GM12874 (cell line): ENCODE measurements around the gene AGAP1.

Experiments used
- TF ChIP-seq, protein P1 (sequence below): IDR thresholded peaks from 2 replicates; pipeline ENCODE4 v1.5.1; 2011; ENCODE audit warnings: low read depth, mild to moderate bottlenecking, control low read depth, low read length, moderate library complexity; ENCODE audit not compliant: insufficient read depth

The AGAP1 gene

DNA sequence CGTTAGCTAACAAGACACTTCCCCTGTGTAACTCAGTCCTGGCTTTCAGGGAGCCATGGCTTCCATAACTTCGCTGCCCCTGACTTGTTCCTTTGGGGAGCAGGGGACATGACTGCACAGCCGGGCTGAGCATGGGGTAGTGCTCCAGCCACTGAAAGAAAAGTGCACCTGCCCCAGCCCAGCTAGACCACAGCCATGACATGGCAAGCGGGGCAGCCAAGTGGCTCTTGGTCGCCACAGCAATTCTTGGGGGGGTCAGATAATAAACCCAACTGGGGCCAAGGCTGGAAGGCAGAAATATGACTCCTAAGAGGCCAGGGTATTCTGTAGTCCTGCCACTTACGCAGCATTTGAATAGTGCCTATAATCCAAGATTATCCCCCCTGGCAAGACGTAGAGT is 385.3 kb downstream of the AGAP1 start:
- TF ChIP-seq, protein P1, sequence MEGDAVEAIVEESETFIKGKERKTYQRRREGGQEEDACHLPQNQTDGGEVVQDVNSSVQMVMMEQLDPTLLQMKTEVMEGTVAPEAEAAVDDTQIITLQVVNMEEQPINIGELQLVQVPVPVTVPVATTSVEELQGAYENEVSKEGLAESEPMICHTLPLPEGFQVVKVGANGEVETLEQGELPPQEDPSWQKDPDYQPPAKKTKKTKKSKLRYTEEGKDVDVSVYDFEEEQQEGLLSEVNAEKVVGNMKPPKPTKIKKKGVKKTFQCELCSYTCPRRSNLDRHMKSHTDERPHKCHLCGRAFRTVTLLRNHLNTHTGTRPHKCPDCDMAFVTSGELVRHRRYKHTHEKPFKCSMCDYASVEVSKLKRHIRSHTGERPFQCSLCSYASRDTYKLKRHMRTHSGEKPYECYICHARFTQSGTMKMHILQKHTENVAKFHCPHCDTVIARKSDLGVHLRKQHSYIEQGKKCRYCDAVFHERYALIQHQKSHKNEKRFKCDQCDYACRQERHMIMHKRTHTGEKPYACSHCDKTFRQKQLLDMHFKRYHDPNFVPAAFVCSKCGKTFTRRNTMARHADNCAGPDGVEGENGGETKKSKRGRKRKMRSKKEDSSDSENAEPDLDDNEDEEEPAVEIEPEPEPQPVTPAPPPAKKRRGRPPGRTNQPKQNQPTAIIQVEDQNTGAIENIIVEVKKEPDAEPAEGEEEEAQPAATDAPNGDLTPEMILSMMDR, result no peak

DNA sequence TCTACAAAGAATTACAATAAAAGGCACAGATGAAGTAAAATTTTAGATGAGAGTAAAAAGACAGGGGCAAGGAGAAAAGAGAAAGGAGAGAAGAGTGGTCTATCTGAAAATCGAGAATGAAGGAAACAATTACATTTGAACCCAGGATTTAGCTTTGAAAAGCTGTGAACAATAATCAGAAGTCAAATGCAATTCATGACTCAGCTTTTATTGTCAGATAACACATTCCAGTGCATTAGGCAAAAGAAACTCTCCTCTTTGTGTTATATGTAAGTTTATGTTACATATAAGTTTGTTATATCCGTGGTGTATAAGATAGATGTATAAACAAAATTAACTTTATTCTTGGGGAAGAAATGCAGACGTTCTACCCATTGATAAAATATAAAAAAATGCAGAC is 389.8 kb downstream of the AGAP1 start:
- TF ChIP-seq, protein P1, result no peak

DNA sequence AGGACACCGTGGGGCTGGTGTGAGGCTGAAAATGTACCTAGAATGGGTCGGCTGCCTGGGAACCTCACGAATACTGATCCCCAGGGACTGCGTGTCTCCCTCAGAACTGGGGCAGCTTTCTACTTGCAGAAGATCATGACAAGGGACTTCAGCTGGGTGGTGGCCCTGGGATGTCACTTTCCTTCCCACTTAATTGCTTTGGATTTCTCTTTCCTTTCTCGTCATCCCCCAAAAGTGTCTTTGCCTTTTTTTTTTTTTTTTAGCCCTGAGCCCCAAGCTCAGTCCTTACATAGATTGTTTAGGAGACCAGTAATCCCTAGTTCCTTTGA is 395.4 kb downstream of the AGAP1 start:
- TF ChIP-seq, protein P1, result no peak

DNA sequence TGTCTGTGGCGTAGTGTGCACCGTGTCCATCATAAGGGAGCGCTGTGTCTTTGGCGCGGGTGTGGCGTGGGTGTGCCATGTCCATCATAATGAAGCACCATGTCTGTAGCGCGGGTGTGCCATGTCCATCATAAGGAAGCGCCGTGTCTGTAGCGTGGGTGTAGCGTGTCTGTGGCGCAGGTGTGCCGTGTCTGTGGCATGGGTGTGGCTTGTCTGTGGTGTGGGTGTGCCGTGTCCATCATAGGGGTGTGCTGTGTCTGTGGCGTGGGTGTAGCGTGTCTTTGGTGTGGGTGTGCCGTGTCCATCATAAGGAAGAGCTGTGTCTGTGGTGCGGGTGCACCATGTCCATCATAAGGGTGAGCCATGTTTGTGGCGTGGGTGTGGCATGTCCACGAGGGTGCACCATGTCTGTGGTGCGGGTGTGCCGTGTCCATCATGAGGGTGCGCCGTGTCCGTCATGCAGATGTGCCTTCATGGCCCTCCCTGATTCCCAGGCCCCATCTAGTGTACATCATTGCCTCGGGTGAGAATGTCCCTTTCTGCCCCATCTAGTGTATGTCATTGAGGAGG is 399.4 kb downstream of the AGAP1 start:
- TF ChIP-seq, protein P1, result no peak

DNA sequence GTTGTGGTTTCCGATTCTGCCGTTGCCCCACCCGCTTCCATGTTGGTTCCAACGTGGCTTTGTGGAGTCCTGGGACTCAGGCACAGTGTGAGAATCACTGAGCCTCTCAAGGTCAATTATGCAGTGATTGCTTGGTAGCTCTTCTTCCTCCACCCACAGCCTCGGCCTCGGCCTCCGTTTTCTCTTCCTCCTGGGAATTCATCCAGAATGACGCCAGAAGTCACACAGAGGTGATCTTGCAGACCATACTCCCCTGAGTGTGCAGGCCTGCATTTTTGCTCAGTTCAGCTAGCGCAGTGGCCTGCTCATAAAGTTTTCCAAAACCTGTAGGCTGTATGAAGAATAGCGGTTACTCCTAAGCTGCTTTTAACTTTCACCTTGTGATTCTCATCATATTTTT is 401.0 kb downstream of the AGAP1 start:
- TF ChIP-seq, protein P1, result no peak

DNA sequence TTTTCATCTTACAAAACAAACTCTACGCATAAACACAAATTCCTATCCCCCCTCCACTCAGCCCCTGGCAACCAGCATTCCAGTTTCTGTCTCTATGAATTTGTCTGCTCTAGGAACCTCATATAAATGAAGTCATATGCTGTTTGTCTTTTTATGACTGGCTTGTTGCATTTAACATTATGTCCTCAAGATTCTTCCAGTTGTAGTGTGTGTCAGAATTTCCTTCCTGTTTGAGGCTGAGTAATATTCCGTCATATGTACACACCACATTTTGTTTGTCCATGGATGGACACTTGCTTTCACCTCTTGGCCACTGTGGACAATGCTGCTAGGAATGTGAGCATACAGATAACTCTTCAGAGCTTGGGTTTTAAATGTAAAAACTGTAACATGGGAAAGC is 402.2 kb downstream of the AGAP1 start:
- TF ChIP-seq, protein P1, result no peak

DNA sequence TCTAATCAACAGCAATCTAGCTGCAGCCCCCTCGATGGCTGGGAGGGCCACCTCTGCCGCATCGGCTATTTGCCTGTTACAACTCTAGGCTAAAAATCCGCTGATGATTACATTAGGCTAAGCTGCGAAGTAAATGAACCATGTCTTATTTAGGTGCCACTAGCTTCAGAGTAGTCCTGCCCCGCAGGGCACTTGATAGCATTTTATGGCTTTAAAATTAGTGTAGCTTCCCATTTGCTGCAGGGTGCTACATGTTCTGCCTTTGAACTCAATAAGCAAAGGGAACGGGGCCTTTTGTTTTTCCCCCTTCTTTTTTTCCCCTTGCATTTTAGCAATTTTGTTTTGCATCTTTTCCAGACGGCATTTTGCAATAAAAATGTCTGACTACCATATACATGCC is 404.1 kb downstream of the AGAP1 start:
- TF ChIP-seq, protein P1, result no peak
